GM18505 (cell line): Measurements from ENCODE around the gene PLXNB1.

Experiments
- ATAC-seq: cut with Tn5 transposase; IDR thresholded peaks from one replicate; pipeline ENCODE4 v1.9.1; 2021; ENCODE audit not compliant: unreplicated experiment
- POLR2A ChIP-seq: IDR thresholded peaks from 4 replicates; pipeline ENCODE4 v1.6.1; 2011; ENCODE audit warnings: borderline replicate concordance; ENCODE audit not compliant: insufficient read depth, insufficient read length; ENCODE audit errors: extremely low read depth

PLXNB1 gene

GRCh38 chr3:48416091-48416505 lies 13.8 kb downstream of the PLXNB1 start:
- no peak for ATAC-seq
- TF ChIP-seq POLR2A, result no peak

- no peak for TF ChIP-seq POLR2A
- ATAC-seq, result no peak
Observed at GRCh38 chr3:48415251-48415953, 14.5 kb downstream of the PLXNB1 start.

GRCh38 chr3:48414376-48415250 lies 15.3 kb downstream of the PLXNB1 start:
- ATAC-seq, result no peak
- TF ChIP-seq POLR2A, result no peak

- no peak for TF ChIP-seq POLR2A
- ATAC-seq, result no peak
Observed at GRCh38 chr3:48413611-48414010, 16.3 kb downstream of the PLXNB1 start.

GRCh38 chr3:48413086-48413485 lies 16.8 kb downstream of the PLXNB1 start:
- ATAC-seq, result no peak
- no peak for TF ChIP-seq POLR2A

GRCh38 chr3:48412375-48413001 lies 17.4 kb downstream of the PLXNB1 start:
- no peak for ATAC-seq
- TF ChIP-seq POLR2A, result no peak

- ATAC-seq, result no peak
- no peak for TF ChIP-seq POLR2A
Observed at GRCh38 chr3:48411606-48412374, 18.1 kb downstream of the PLXNB1 start.

GRCh38 chr3:48411041-48411588 lies 18.8 kb downstream of the PLXNB1 start:
- TF ChIP-seq POLR2A, result no peak
- no peak for ATAC-seq

GRCh38 chr3:48410205-48411040 lies 19.5 kb downstream of the PLXNB1 start:
- TF ChIP-seq POLR2A, result no peak
- no peak for ATAC-seq

- no peak for ATAC-seq
Observed at GRCh38 chr3:48409291-48410201, 20.3 kb downstream of the PLXNB1 start.

GRCh38 chr3:48408823-48409281 lies 21.0 kb downstream of the PLXNB1 start:
- TF ChIP-seq POLR2A, result no peak
- ATAC-seq, result no peak

More at GRCh38 chr3:48409291-48410201, 20.3 kb downstream of the PLXNB1 start:
- TF ChIP-seq POLR2A, result no peak

- no peak for ATAC-seq
- no peak for TF ChIP-seq POLR2A
Observed at GRCh38 chr3:48407542-48408099, 22.3 kb downstream of the PLXNB1 start.
